HFFc6 (cell line): ENCODE measurements around the gene CRB3. TPM values are rescaled to one million over a fixed set of nuclear protein-coding genes. Genes with fewer than 3 reads are reported as not detected.

ENCODE experiments used
- DNase-seq: peaks from one replicate; pipeline ENCODE4 v3.0.0-alpha.2; 2018
- H3K27ac Mint-ChIP-seq: 2 replicates; pipeline ENCODE4 v1.8.0; 2020; ENCODE audit warnings: mild to moderate bottlenecking, mixed read lengths
- H3K27me3 Mint-ChIP-seq: 2 replicates; pipeline ENCODE4 v1.8.0; 2021; ENCODE audit warnings: mild to moderate bottlenecking, moderate library complexity, mixed read lengths; ENCODE audit not compliant: insufficient read depth
- H3K36me3 Mint-ChIP-seq: 2 replicates; pipeline ENCODE4 v1.8.0; 2021; ENCODE audit warnings: low read depth, mixed read lengths
- H3K4me1 Mint-ChIP-seq: 2 replicates; pipeline ENCODE4 v1.8.0; 2020; ENCODE audit warnings: low read depth, mixed read lengths
- H3K4me3 Mint-ChIP-seq: 2 replicates; pipeline ENCODE4 v1.8.0; 2020; ENCODE audit warnings: mild to moderate bottlenecking, moderate library complexity, mixed read lengths
- H3K9me3 Mint-ChIP-seq: 2 replicates; pipeline ENCODE4 v1.8.0; 2020; ENCODE audit warnings: mild to moderate bottlenecking, mixed read lengths
- CTCF ChIP-seq: fragments of 200-600 bp; sonication (generic); IDR thresholded peaks from 2 replicates; pipeline ENCODE4 v1.5.0; 2021; ENCODE audit warnings: antibody characterized with exemption, mild to moderate bottlenecking
- total RNA-seq, 6 experiments: library from RNA; stranded (reverse); fragmentation: NEBNext Ultra II Directional; extraction: Animal tissue kit (Norgen Biotek cat#: 25700); gene quantifications; 2 replicates in 1 of 6; 3 replicates in 5 of 6; pipeline ENCODE4 v1.2.3, GENCODE V29; 2021

Gene CRB3
- total RNA-seq, 6 experiments from 2014 or later, result not detected

GRCh38 chr19:6465006-6465405 is 935 bp downstream of the CRB3 start:
- Mint-ChIP-seq H3K27me3 (peaks cover 24% of the 10 kb centered on the region), H3K4me3 (no peak overlapping the region), H3K27ac (no peak overlapping the region), H3K36me3 (no peaks in the 10 kb centered on the region), H3K4me1 (peaks cover 7% of the 10 kb centered on the region), H3K9me3 (no peaks in the 10 kb centered on the region)
- DNase-seq, result no peak
- TF ChIP-seq CTCF, result no peak

GRCh38 chr19:6465663-6466062 is 1.6 kb downstream of the CRB3 start:
- Mint-ChIP-seq H3K36me3 (no peaks in the 10 kb centered on the region), H3K27me3 (peaks cover 24% of the 10 kb centered on the region), H3K9me3 (no peaks in the 10 kb centered on the region), H3K27ac (no peak overlapping the region), H3K4me3 (no peak overlapping the region), H3K4me1 (peaks cover under 1% of the 10 kb centered on the region)
- no peak for DNase-seq
- no peak for TF ChIP-seq CTCF

GRCh38 chr19:6466526-6467248 is 2.6 kb downstream of the CRB3 start:
- Mint-ChIP-seq H3K4me3 (no peak overlapping the region), H3K27me3 (peaks cover 28% of the 10 kb centered on the region), H3K27ac (no peak overlapping the region), H3K9me3 (no peaks in the 10 kb centered on the region), H3K36me3 (no peaks in the 10 kb centered on the region), H3K4me1 (no peaks in the 10 kb centered on the region)
- no peak for DNase-seq
- TF ChIP-seq CTCF, result no peak

- Mint-ChIP-seq H3K36me3 (no peaks in the 10 kb centered on the region), H3K27ac (no peak overlapping the region), H3K4me1 (no peaks in the 10 kb centered on the region), H3K9me3 (no peaks in the 10 kb centered on the region), H3K4me3 (no peak overlapping the region), H3K27me3 (peaks cover 25% of the 10 kb centered on the region)
- no peak for DNase-seq
- no peak for TF ChIP-seq CTCF
Observed at GRCh38 chr19:6467384-6467783, 3.3 kb downstream of the CRB3 start.

GRCh38 chr19:6470173-6470572 is 6.1 kb downstream of the CRB3 start:
- H3K4me1 Mint-ChIP-seq, result no peaks in the 10 kb centered on the region
- H3K27ac Mint-ChIP-seq, result no peak overlapping the region
- no peak overlapping the region for H3K4me3 Mint-ChIP-seq
- no peak for TF ChIP-seq CTCF
- H3K36me3 Mint-ChIP-seq, result no peaks in the 10 kb centered on the region
- peaks cover 21% of the 10 kb centered on the region for H3K27me3 Mint-ChIP-seq
- no peak for DNase-seq
- H3K9me3 Mint-ChIP-seq, result no peaks in the 10 kb centered on the region
